Brain microvascular endothelial cell (primary cell): ENCODE results near the gene MFRP.

ENCODE experiments used
- DNase-seq: peaks from one replicate; pipeline ENCODE4 v3.0.0-alpha.2; 2020
- H3K27ac ChIP-seq: fragments of 250-450 bp; sonication (Bioruptor Pico); 2 replicates; pipeline ENCODE4 v1.5.1; 2020; ENCODE audit warnings: mild to moderate bottlenecking, moderate library complexity
- H3K27me3 ChIP-seq: fragments of 250-450 bp; sonication (Bioruptor Pico); replicated peaks from 2 replicates; pipeline ENCODE4 v1.5.1; 2020; ENCODE audit warnings: mild to moderate bottlenecking
- H3K36me3 ChIP-seq: fragments of 250-450 bp; sonication (Bioruptor Pico); replicated peaks from 2 replicates; pipeline ENCODE4 v1.5.1; 2020; ENCODE audit warnings: mild to moderate bottlenecking
- H3K4me3 ChIP-seq: 2 replicates; pipeline ENCODE4 v1.5.1; 2011; ENCODE audit warnings: low read depth, mild to moderate bottlenecking, control low read depth, low read length, moderate library complexity
- CTCF ChIP-seq: IDR thresholded peaks from 2 replicates; pipeline ENCODE4 v1.5.1; 2011; ENCODE audit warnings: low read depth, mild to moderate bottlenecking, moderate library complexity, low read length, control low read depth, inconsistent platforms; ENCODE audit errors: missing control alignments
- in situ Hi-C: cut with HindIII; loops from 2 replicates; pipeline ENCODE4 v1.10.0; 2017; ENCODE audit warnings: low sequenced_read_pairs, low pct_ligation_motif_present

Gene MFRP

GRCh38 chr11:119370486-119371046 is 24.1 kb upstream of the MFRP start:
- Histone ChIP-seq H3K36me3 (no peaks in the 10 kb centered on the region), H3K27me3 (peaks cover 14% of the 10 kb centered on the region), H3K27ac (no peak overlapping the region), H3K4me3 (no peak overlapping the region)
- no peak for DNase-seq
- TF ChIP-seq CTCF: no peak
- in situ Hi-C loops: no loop called here

- TF ChIP-seq CTCF: no peak
- H3K27ac ChIP-seq: no peak overlapping the region
These were observed 22.8 kb upstream of the MFRP start for GRCh38 chr11:119369132-119369925.

GRCh38 chr11:119368121-119369034 is 21.9 kb upstream of the MFRP start:
- Histone ChIP-seq H3K36me3 (no peaks in the 10 kb centered on the region), H3K4me3 (no peak overlapping the region), H3K27ac (no peak overlapping the region), H3K27me3 (peaks cover 29% of the 10 kb centered on the region)
- TF ChIP-seq CTCF: no peak
- in situ Hi-C loops: no loop called here
- DNase-seq: no peak

More at GRCh38 chr11:119369132-119369925, 22.8 kb upstream of the MFRP start:
- no peak overlapping the region for H3K4me3 ChIP-seq
- H3K36me3 ChIP-seq: no peaks in the 10 kb centered on the region
- in situ Hi-C loops: no loop called here
- peaks cover 25% of the 10 kb centered on the region for H3K27me3 ChIP-seq
- DNase-seq: no peak

- in situ Hi-C loops: no loop called here
- H3K27ac ChIP-seq: no peak overlapping the region
- no peak overlapping the region for H3K4me3 ChIP-seq
- no peaks in the 10 kb centered on the region for H3K36me3 ChIP-seq
- no peak for DNase-seq
- H3K27me3 ChIP-seq: peaks cover 33% of the 10 kb centered on the region
- no peak for TF ChIP-seq CTCF
These were observed 21.2 kb upstream of the MFRP start for GRCh38 chr11:119367661-119368120.

GRCh38 chr11:119366690-119367620 is 20.4 kb upstream of the MFRP start:
- no peak for TF ChIP-seq CTCF
- H3K27ac ChIP-seq: no peak overlapping the region
- peaks cover 33% of the 10 kb centered on the region for H3K27me3 ChIP-seq
- in situ Hi-C loops: no loop called here
- no peak overlapping the region for H3K4me3 ChIP-seq
- H3K36me3 ChIP-seq: no peaks in the 10 kb centered on the region
- no peak for DNase-seq
